ENCODE measurements around the gene PNKD.

- no peak for TF ChIP-seq GATA2 (IDR thresholded peaks at IDR 0.05; ENCODE audit: low read depth, low read length)
- TF ChIP-seq GATA3 (IDR thresholded peaks at IDR 0.05; ENCODE audit: low read depth, low read length) = no peak
Measured at GRCh38 chr2:218313356-218313755, 43.0 kb downstream of the PNKD start.
